ENCODE results near the gene TAF1B.

DNA sequence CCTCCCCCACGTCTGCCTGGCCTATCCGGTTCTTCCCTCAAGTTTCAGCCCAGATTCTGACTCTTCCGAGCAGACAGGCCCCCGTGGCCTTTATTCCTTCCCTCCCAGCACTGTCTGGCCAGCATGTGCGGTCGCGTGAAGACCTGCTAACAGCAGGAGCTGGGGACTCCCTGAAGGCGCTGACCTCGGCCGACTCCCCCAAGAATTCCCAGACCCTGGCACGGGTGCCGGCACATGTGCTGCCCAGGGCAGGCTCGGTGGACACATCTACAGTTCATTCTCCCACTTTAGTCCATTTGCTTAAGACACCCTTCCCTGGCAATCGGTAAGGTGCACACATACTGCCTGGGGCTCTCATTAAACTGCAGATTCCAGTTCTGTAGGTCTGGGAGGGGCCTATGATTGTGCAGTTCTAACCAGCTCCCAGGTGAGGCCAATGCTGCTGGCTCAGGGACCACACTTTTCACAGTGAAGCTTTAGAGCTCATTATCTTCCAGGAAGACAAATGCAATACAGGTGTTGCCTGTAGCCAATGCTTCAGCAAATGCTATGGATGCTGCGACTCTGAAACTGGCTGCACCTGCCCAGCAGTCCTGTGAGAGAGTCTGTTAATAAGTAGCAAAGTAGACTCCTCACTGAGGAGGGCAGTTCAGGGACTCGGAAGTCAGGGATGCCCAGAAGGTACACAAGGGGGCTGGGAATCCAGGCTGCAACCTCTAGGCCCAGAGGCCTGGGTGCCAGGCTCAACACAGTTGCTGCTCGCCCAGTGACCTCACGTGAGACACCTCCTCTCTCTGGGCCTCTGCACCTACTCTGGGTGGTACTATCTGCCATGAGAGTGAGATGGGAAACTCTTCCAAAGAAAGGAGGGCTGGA lies 45.4 kb upstream of the TAF1B start:
- no peak for TF ChIP-seq POLR2A (IDR thresholded peaks at IDR 0.05; ENCODE audit: low read depth, low read length)
- TF ChIP-seq, protein P1, sequence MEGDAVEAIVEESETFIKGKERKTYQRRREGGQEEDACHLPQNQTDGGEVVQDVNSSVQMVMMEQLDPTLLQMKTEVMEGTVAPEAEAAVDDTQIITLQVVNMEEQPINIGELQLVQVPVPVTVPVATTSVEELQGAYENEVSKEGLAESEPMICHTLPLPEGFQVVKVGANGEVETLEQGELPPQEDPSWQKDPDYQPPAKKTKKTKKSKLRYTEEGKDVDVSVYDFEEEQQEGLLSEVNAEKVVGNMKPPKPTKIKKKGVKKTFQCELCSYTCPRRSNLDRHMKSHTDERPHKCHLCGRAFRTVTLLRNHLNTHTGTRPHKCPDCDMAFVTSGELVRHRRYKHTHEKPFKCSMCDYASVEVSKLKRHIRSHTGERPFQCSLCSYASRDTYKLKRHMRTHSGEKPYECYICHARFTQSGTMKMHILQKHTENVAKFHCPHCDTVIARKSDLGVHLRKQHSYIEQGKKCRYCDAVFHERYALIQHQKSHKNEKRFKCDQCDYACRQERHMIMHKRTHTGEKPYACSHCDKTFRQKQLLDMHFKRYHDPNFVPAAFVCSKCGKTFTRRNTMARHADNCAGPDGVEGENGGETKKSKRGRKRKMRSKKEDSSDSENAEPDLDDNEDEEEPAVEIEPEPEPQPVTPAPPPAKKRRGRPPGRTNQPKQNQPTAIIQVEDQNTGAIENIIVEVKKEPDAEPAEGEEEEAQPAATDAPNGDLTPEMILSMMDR (IDR thresholded peaks at IDR 0.05; ENCODE audit: extremely low read depth in 1 of 2, insufficient read depth in 1 of 2, low read depth in 1 of 2, low read length in 2 of 2), result no peak
- TF ChIP-seq POLR2AphosphoS5 (IDR thresholded peaks at IDR 0.05; ENCODE audit: insufficient read depth, low read depth, low read length), result no peak
- TF ChIP-seq EZH2 (IDR thresholded peaks at IDR 0.05; ENCODE audit: borderline replicate concordance, low read depth, low read length, severe bottlenecking), result no peak
- no peak for TF ChIP-seq FOS (IDR thresholded peaks at IDR 0.05; ENCODE audit: borderline replicate concordance, insufficient read depth, low read length)
- TF ChIP-seq MYC (IDR thresholded peaks at IDR 0.05; ENCODE audit: low read depth, low read length), result no peak
- TF ChIP-seq, protein P2, sequence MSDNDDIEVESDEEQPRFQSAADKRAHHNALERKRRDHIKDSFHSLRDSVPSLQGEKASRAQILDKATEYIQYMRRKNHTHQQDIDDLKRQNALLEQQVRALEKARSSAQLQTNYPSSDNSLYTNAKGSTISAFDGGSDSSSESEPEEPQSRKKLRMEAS (IDR thresholded peaks at IDR 0.05; ENCODE audit: insufficient read depth, insufficient read length), result no peak
- TF ChIP-seq GATA2 (IDR thresholded peaks at IDR 0.05; ENCODE audit: insufficient read depth, insufficient read length, low read depth, low read length), result no peak
- no peak for TF ChIP-seq JUN (IDR thresholded peaks at IDR 0.05; ENCODE audit: borderline replicate concordance, insufficient read depth, insufficient read length, low read depth)

Measured in endothelial cell of umbilical vein (primary cell).